Measurements from ENCODE around the gene ECI2.

GRCh38 chr6:4125933-4126864 lies 9.2 kb downstream of the ECI2 start:
- TF ChIP-seq POLR2A (IDR thresholded peaks at IDR 0.05; ENCODE audit: low read length) (no peak), GATA1 (IDR thresholded peaks at IDR 0.05; ENCODE audit: low read depth, low read length) (no peak)
